MCF 10A (cell line): ENCODE results near the gene ZNF264. TPM values are rescaled to one million over a fixed set of nuclear protein-coding genes. Genes with fewer than 3 reads are reported as not detected.
"Not testable (repeated sequence)": the region's sequence is repeated elsewhere in the genome, so short reads cannot be mapped to it uniquely, and the experiment has no call there.

ENCODE experiments used
- BruUV-seq: library from RNA; stranded (reverse); fragments of 400-500 nt; replicated peaks from 2 replicates; lab custom pipeline; 2021; lab: Mats Ljungman, UMichigan
- CTCF ChIA-PET: fragments of 300-600 bp; sonication (Branson Sonifier 250); formaldehyde crosslinking; extraction: SDS; loops from one replicate; lab custom pipeline; 2021; ENCODE audit warnings: antibody characterized with exemption, inconsistent platforms; lab: Yijun Ruan, JAX
- POLR2A ChIA-PET: fragments of 300-600, 350-650 bp; sonication (Branson Sonifier 250); formaldehyde crosslinking; extraction: SDS; loops from one replicate; lab custom pipeline; 2020; ENCODE audit warnings: antibody characterized with exemption, inconsistent platforms; lab: Yijun Ruan, JAX
- DNase-seq: peaks from one replicate; pipeline ENCODE4 v3.0.0-alpha.2; 2018; ENCODE audit not compliant: unreplicated experiment
- H3K27ac Mint-ChIP-seq: one replicate; pipeline ENCODE4 v1.8.0; 2022; ENCODE audit warnings: mild to moderate bottlenecking, low read depth, mixed read lengths; ENCODE audit not compliant: unreplicated experiment
- H3K27me3 Mint-ChIP-seq: one replicate; pipeline ENCODE4 v1.8.0; 2022; ENCODE audit warnings: mixed read lengths; ENCODE audit not compliant: insufficient read depth, unreplicated experiment
- H3K36me3 Mint-ChIP-seq: one replicate; pipeline ENCODE4 v1.8.0; 2022; ENCODE audit warnings: mild to moderate bottlenecking, moderate library complexity, mixed read lengths; ENCODE audit not compliant: insufficient read depth, unreplicated experiment
- H3K4me1 Mint-ChIP-seq: one replicate; pipeline ENCODE4 v1.8.0; 2022; ENCODE audit warnings: mixed read lengths; ENCODE audit not compliant: insufficient read depth, unreplicated experiment
- H3K4me3 Mint-ChIP-seq: one replicate; pipeline ENCODE4 v1.8.0; 2022; ENCODE audit warnings: mild to moderate bottlenecking, moderate library complexity, mixed read lengths; ENCODE audit not compliant: unreplicated experiment
- H3K9me3 Mint-ChIP-seq: one replicate; pipeline ENCODE4 v1.8.0; 2022; ENCODE audit warnings: mixed read lengths; ENCODE audit not compliant: unreplicated experiment
- CTCF ChIP-seq: fragments of 200-600 bp; IDR thresholded peaks from one replicate; pipeline ENCODE4 v1.8.0; 2022; ENCODE audit warnings: antibody characterized with exemption, mild to moderate bottlenecking; ENCODE audit not compliant: unreplicated experiment
- intact Hi-C: fragments of 100-400 bp; cut with micrococcal nuclease; formaldehyde crosslinking; loops from 2 replicates; pipeline ENCODE4 v1.14.1; 2022
- total RNA-seq: library from RNA; stranded (reverse); gene quantifications from 2 replicates; pipeline ENCODE4 v1.2.3, GENCODE V29; 2022

ZNF264 gene
- total RNA-seq, 1 experiment from 2014 or later, result 34.4 TPM

- Mint-ChIP-seq H3K9me3 (no peaks in the 10 kb centered on the region), H3K4me3 (no peak overlapping the region), H3K36me3 (peaks cover 57% of the 10 kb centered on the region), H3K4me1 (peaks cover 6% of the 10 kb centered on the region), H3K27ac (no peak overlapping the region), H3K27me3 (no peaks in the 10 kb centered on the region)
- no TSS peak for BruUV-seq
- POLR2A ChIA-PET, result interaction anchor here (0.6 to 1.0 kb wide), 3 partner anchors 12 to 28 kb away, joined by 3 read pairs; no protein-coding TSS in a partner anchor
- DNase-seq, result no peak
- TF ChIP-seq CTCF, result no peak
- CTCF ChIA-PET, result interaction anchor here (0.6 kb wide), 1 partner anchor 31 kb away, joined by 4 read pairs; no protein-coding TSS in a partner anchor
- intact Hi-C loops, result no loop called here
Measured at GRCh38 chr19:57245959-57246358, 54.7 kb downstream of the ZNF264 start.

GRCh38 chr19:57248646-57249045 lies 57.3 kb downstream of the ZNF264 start:
- H3K27ac Mint-ChIP-seq, result no peak overlapping the region
- intact Hi-C loops, result no loop called here
- no peaks in the 10 kb centered on the region for H3K9me3 Mint-ChIP-seq
- CTCF ChIA-PET, result no interaction called here
- POLR2A ChIA-PET, result no interaction called here
- peaks cover 76% of the 10 kb centered on the region for H3K36me3 Mint-ChIP-seq
- no peak for TF ChIP-seq CTCF
- H3K4me1 Mint-ChIP-seq, result no peaks in the 10 kb centered on the region
- no peaks in the 10 kb centered on the region for H3K27me3 Mint-ChIP-seq
- BruUV-seq, result no TSS peak
- H3K4me3 Mint-ChIP-seq, result no peak overlapping the region
- DNase-seq, result no peak

- no peak for TF ChIP-seq CTCF
- BruUV-seq, result no TSS peak
- no peaks in the 10 kb centered on the region for H3K27me3 Mint-ChIP-seq
- peaks cover 79% of the 10 kb centered on the region for H3K36me3 Mint-ChIP-seq
- no peaks in the 10 kb centered on the region for H3K4me1 Mint-ChIP-seq
- no peak overlapping the region for H3K4me3 Mint-ChIP-seq
- ChIA-PET CTCF (no interaction called here), POLR2A (no interaction called here)
- DNase-seq, result no peak
- H3K9me3 Mint-ChIP-seq, result no peaks in the 10 kb centered on the region
- no peak overlapping the region for H3K27ac Mint-ChIP-seq
- intact Hi-C loops, result no loop called here
Measured at GRCh38 chr19:57249329-57249728, 58.0 kb downstream of the ZNF264 start.

GRCh38 chr19:57253767-57254166 lies 62.5 kb downstream of the ZNF264 start:
- H3K36me3 Mint-ChIP-seq, result peaks cover 63% of the 10 kb centered on the region
- DNase-seq, result peak; percentile 17
- H3K4me3 Mint-ChIP-seq, H3K9me3 Mint-ChIP-seq, H3K27me3 Mint-ChIP-seq, CTCF ChIA-PET, POLR2A ChIA-PET, H3K27ac Mint-ChIP-seq, H3K4me1 Mint-ChIP-seq, intact Hi-C loops, BruUV-seq: not testable (repeated sequence)

- intact Hi-C loops, result no loop called here
- Mint-ChIP-seq H3K27me3 (no peaks in the 10 kb centered on the region), H3K9me3 (peaks cover 8% of the 10 kb centered on the region), H3K4me3 (no peak overlapping the region), H3K4me1 (no peaks in the 10 kb centered on the region), H3K27ac (no peak overlapping the region), H3K36me3 (peaks cover 17% of the 10 kb centered on the region)
- TF ChIP-seq CTCF, result no peak
- DNase-seq, result no peak
- POLR2A ChIA-PET, result interaction anchor here (0.9 kb wide), 1 partner anchor 21 kb away, joined by 4 read pairs; the partner anchor contains the start of gene ZNF805
- CTCF ChIA-PET, result no interaction called here
- no TSS peak for BruUV-seq
Measured at GRCh38 chr19:57262044-57262443, 70.7 kb downstream of the ZNF264 start.
